ENCODE data around the gene CHMP1B. TPM values are rescaled to one million over a fixed set of nuclear protein-coding genes. Genes with fewer than 3 reads are reported as not detected.
"Not testable (repeated sequence)": the region's sequence is repeated elsewhere in the genome, so short reads cannot be mapped to it uniquely, and the experiment has no call there.

Gene CHMP1B
- total RNA-seq, 2 experiments from 2014 or later, result 64.4 to 67.4 TPM

DNA sequence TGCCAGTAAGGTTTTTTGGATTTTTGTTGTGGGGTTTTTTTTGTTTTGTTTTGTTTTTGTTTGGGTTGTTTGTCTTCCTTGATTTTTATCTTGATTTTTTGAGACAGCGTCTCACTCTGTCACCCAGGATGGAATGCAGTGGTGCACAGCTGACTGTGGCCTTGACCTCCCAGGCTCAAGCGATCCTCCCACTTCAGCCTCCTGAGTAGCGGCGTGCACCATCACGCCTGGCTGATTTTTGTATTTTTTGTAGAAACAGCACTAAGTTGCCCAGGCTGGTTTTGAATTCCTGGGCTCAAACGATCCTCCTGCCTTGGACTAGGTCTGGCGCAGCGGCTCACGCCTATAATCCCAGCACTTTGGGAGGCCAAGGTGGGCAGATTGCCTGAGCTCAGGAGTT lies 40.5 kb downstream of the CHMP1B start:
- H3K4me3 Mint-ChIP-seq, result no peak overlapping the region
- H3K27ac Mint-ChIP-seq, result no peak overlapping the region
- CTCF ChIA-PET, result no interaction called here
- DNase-seq (no peak), ATAC-seq (ENCODE audit: poor library complexity) (no peak)
- no peak for TF ChIP-seq CTCF (IDR thresholded peaks at IDR 0.05)
- H3K9me3 ChIP-seq (ENCODE audit: control insufficient read depth in 1 of 2, insufficient read depth in 1 of 2, low read length in 2 of 2), result no peaks in the 10 kb centered on the region
- H3K9me3 Mint-ChIP-seq, result no peaks in the 10 kb centered on the region
- H3K27ac ChIP-seq (ENCODE audit: low read depth in 1 of 2, low read length in 2 of 2), result no peak overlapping the region
- POLR2A ChIA-PET, result interaction anchor here (0.6 kb wide), 1 partner anchor 372 kb away, joined by 3 read pairs; no protein-coding TSS in a partner anchor
- no peaks in the 10 kb centered on the region for H3K27me3 Mint-ChIP-seq
- peaks cover 63% of the 10 kb centered on the region for H3K36me3 ChIP-seq (ENCODE audit: insufficient read depth, low read length)
- H3K4me1 ChIP-seq (ENCODE audit: insufficient read depth, low read length), result no peaks in the 10 kb centered on the region
- no peaks in the 10 kb centered on the region for H3K4me1 Mint-ChIP-seq (ENCODE audit: low read depth)
- peaks cover 81% of the 10 kb centered on the region for H3K36me3 Mint-ChIP-seq (ENCODE audit: low read depth)
- no peak overlapping the region for H3K4me3 ChIP-seq (ENCODE audit: low read length)
- H3K27me3 ChIP-seq (ENCODE audit: control insufficient read depth in 1 of 2, insufficient read depth in 2 of 2, low read length in 2 of 2), result no peaks in the 10 kb centered on the region
- intact Hi-C loops (cut with DNase I, micrococcal nuclease), result no loop called here

DNA sequence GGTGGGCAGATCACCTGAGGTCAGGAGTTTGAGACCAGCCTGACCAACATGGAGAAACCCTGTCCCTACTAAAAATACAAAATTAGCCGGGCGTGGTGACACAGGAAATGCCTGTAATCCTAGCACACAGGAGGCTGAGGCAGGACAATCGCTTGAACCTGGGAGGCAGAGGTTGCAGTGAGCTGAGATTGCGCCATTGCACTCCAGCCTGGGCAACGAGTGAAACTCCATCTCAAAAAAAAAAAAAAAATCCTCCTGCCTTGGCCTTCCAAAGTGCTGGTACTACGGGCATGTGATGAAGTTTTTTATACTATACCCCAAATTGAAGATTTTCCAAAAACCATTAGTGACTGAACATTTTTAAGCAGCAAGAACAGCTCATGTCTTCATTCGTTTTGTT lies 41.2 kb downstream of the CHMP1B start:
- H3K36me3 ChIP-seq (ENCODE audit: insufficient read depth, low read length), result peaks cover 56% of the 10 kb centered on the region
- H3K9me3 ChIP-seq (ENCODE audit: control insufficient read depth in 1 of 2, insufficient read depth in 1 of 2, low read length in 2 of 2); H3K9me3 Mint-ChIP-seq; DNase-seq; H3K4me1 ChIP-seq (ENCODE audit: insufficient read depth, low read length); ATAC-seq (ENCODE audit: poor library complexity); H3K27ac Mint-ChIP-seq; intact Hi-C loops (cut with DNase I, micrococcal nuclease); H3K27me3 ChIP-seq (ENCODE audit: control insufficient read depth in 1 of 2, insufficient read depth in 2 of 2, low read length in 2 of 2); H3K4me1 Mint-ChIP-seq (ENCODE audit: low read depth); CTCF ChIA-PET; H3K4me3 Mint-ChIP-seq; H3K4me3 ChIP-seq (ENCODE audit: low read length); H3K27me3 Mint-ChIP-seq; POLR2A ChIA-PET; H3K27ac ChIP-seq (ENCODE audit: low read depth in 1 of 2, low read length in 2 of 2): not testable (repeated sequence)
- H3K36me3 Mint-ChIP-seq (ENCODE audit: low read depth), result peaks cover 81% of the 10 kb centered on the region

GRCh38 chr18:11897781-11898180 lies 46.6 kb downstream of the CHMP1B start:
- POLR2A ChIA-PET, result interaction anchor here (0.5 to 1.8 kb wide), 2 partner anchors 11 to 220 kb away, joined by 4 read pairs; partner anchors contain the start of gene MPPE1

More at GRCh38 chr18:11897781-11898180, 46.6 kb downstream of the CHMP1B start:
- H3K4me3 ChIP-seq (ENCODE audit: low read length), result no peak overlapping the region
- Mint-ChIP-seq H3K4me1 (ENCODE audit: low read depth) (no peaks in the 10 kb centered on the region), H3K9me3 (no peaks in the 10 kb centered on the region), H3K4me3 (no peak overlapping the region), H3K27ac (no peak overlapping the region), H3K36me3 (ENCODE audit: low read depth) (peaks cover 71% of the 10 kb centered on the region), H3K27me3 (no peaks in the 10 kb centered on the region)
- no peaks in the 10 kb centered on the region for H3K27me3 ChIP-seq (ENCODE audit: control insufficient read depth in 1 of 2, insufficient read depth in 2 of 2, low read length in 2 of 2)
- peaks cover 33% of the 10 kb centered on the region for H3K36me3 ChIP-seq (ENCODE audit: insufficient read depth, low read length)
- no peaks in the 10 kb centered on the region for H3K9me3 ChIP-seq (ENCODE audit: control insufficient read depth in 1 of 2, insufficient read depth in 1 of 2, low read length in 2 of 2)
- H3K4me1 ChIP-seq (ENCODE audit: insufficient read depth, low read length), result no peaks in the 10 kb centered on the region
- DNase-seq, result no peak
- H3K27ac ChIP-seq (ENCODE audit: low read depth in 1 of 2, low read length in 2 of 2), result no peak overlapping the region
- CTCF ChIA-PET, result no interaction called here
- intact Hi-C loops (cut with DNase I, micrococcal nuclease), result no loop called here
- ATAC-seq (ENCODE audit: poor library complexity), result no peak
- TF ChIP-seq CTCF (IDR thresholded peaks at IDR 0.05), result no peak

Data from CD4-positive, alpha-beta T cell (primary cell).